ENCODE measurements around the gene PTPN18. TPM values are rescaled to one million over a fixed set of nuclear protein-coding genes. Genes with fewer than 3 reads are reported as not detected.

Gene PTPN18
- total RNA-seq, 2 experiments from 2014 or later: 42.1 to 44.9 TPM

- intact Hi-C loops (cut with micrococcal nuclease): loop anchor here (5.0 kb wide), 2 partner anchors 357 to 722 kb away; partner anchors contain the start of genes FAM168B and GPR148
- Mint-ChIP-seq H3K4me3 (peak overlapping the region; percentile 87), H3K9me3 (no peaks in the 10 kb centered on the region), H3K27me3 (no peaks in the 10 kb centered on the region), H3K27ac (peak overlapping the region; percentile 98), H3K4me1 (ENCODE audit: low read depth) (peaks cover 38% of the 10 kb centered on the region), H3K36me3 (peaks cover 41% of the 10 kb centered on the region)
- DNase-seq: peak; percentile 74
- CTCF ChIA-PET: interaction anchor here (0.7 to 1.4 kb wide), 3 partner anchors 28 to 189 kb away, joined by 3 to 15 read pairs (median 4); partner anchors contain the start of genes IMP4 and SMPD4
- POLR2A ChIA-PET: interaction anchor here (1.3 to 3.1 kb wide), 4 partner anchors 10 to 189 kb away, joined by 3 to 32 read pairs (median 4); partner anchors contain the start of genes IMP4, PTPN18 and SMPD4
Observed at GRCh38 chr2:130370490-130370889, 14.6 kb downstream of the PTPN18 start.

DNA sequence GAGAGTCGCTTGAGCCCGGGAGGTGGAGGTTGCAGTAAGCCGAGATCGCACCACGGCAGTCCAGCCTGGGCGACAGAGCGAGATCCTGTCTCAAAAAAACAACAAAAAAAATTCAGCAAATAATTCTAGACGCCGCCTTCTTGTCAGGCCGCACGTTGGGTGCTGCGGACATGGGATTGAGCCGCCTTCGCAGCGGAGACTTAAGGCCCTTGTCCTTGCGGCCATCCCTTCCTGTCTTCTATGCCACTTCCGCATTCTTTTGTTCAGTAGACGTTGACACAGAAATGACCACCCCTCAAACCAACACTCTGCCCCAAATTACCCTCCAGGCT lies 15.8 kb downstream of the PTPN18 start:
- H3K9me3 Mint-ChIP-seq: no peaks in the 10 kb centered on the region
- H3K36me3 Mint-ChIP-seq: peaks cover 49% of the 10 kb centered on the region
- CTCF ChIA-PET: interaction anchor here (0.8 to 1.4 kb wide), 2 partner anchors 29 to 36 kb away, joined by 3 to 15 read pairs; partner anchors contain the start of gene IMP4
- peak overlapping the region; percentile 87 for H3K4me3 Mint-ChIP-seq
- H3K27ac Mint-ChIP-seq: peak overlapping the region; percentile 98
- H3K4me1 Mint-ChIP-seq (ENCODE audit: low read depth): peaks cover 50% of the 10 kb centered on the region
- no peaks in the 10 kb centered on the region for H3K27me3 Mint-ChIP-seq
- intact Hi-C loops (cut with micrococcal nuclease): loop anchor here (1.0 to 5.0 kb wide), 6 partner anchors 15 to 721 kb away; partner anchors contain the start of genes FAM168B, GPR148, IMP4 and MZT2B
- POLR2A ChIA-PET: interaction anchor here (1.3 to 3.1 kb wide), 3 partner anchors 8 to 29 kb away, joined by 3 to 32 read pairs (median 6); partner anchors contain the start of genes IMP4 and PTPN18
- DNase-seq: no peak

DNA sequence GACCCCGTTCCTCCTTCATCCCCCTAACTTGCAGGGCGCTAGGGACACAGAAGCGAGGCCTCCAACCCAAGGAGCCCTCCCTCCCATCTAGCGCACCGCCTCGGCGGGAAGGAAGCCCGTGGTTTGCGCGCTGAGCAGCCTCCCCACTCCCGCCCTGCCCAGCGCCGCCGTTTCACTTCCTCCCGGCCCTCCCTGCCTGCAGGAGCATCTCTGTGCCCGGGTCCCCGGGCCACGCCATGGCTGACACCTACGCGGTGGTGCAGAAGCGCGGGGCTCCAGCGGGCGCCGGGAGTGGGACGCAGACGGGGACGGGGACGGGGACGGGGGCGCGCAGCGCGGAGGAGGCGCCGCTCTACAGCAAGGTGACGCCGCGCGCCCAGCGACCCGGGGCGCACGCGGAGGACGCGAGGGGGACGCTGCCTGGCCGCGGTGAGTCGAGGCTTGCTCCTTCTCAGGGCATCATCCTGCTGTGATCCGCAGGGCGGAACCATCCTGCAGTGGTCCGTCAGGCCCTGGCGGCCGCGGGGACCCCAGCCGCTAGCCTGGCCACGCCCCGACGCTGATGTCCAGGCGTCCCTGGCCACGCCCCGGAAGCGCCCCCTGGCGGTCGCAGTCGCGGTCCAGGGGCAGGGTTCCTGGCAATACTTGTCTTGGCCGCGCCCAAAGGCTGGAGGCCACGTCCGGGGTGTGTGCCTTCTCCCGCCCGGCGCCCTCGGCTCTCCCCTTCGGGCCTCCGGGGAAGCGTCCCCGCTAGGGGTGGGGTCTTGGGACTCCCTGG lies 16.4 kb downstream of the PTPN18 start:
- intact Hi-C loops (cut with micrococcal nuclease): loop anchor here (1.0 to 5.0 kb wide), 4 partner anchors 19 to 720 kb away; partner anchors contain the start of genes FAM168B, GPR148 and MZT2B
- Mint-ChIP-seq H3K27me3 (no peaks in the 10 kb centered on the region), H3K4me3 (peak overlapping the region; percentile 87), H3K9me3 (no peaks in the 10 kb centered on the region), H3K36me3 (peaks cover 49% of the 10 kb centered on the region), H3K4me1 (ENCODE audit: low read depth) (peaks cover 56% of the 10 kb centered on the region), H3K27ac (peak overlapping the region; percentile 98)
- POLR2A ChIA-PET: interaction anchor here (1.3 to 3.1 kb wide), 4 partner anchors 9 to 30 kb away, joined by 4 to 32 read pairs (median 14); partner anchors contain the start of gene IMP4
- CTCF ChIA-PET: interaction anchor here (0.8 to 1.9 kb wide), 10 partner anchors 10 to 39 kb away, joined by 3 to 15 read pairs (median 8); partner anchors contain the start of genes IMP4 and PTPN18
- DNase-seq: peak; percentile 82

GRCh38 chr2:130372833-130373807 lies 17.3 kb downstream of the PTPN18 start:
- ChIA-PET POLR2A (interaction anchor here (1.3 to 1.6 kb wide), 3 partner anchors 8 to 31 kb away, joined by 4 to 22 read pairs (median 5); partner anchors contain the start of gene IMP4), CTCF (interaction anchor here (0.7 to 1.9 kb wide), 11 partner anchors 11 to 424 kb away, joined by 3 to 11 read pairs (median 6); partner anchors contain the start of genes IMP4 and PTPN18)
- intact Hi-C loops (cut with micrococcal nuclease): loop anchor here (1.0 to 5.0 kb wide), 4 partner anchors 18 to 719 kb away; partner anchors contain the start of genes FAM168B, GPR148 and MZT2B
- DNase-seq: no peak
- Mint-ChIP-seq H3K4me1 (ENCODE audit: low read depth) (peaks cover 63% of the 10 kb centered on the region), H3K36me3 (peaks cover 49% of the 10 kb centered on the region), H3K27me3 (no peaks in the 10 kb centered on the region), H3K4me3 (peak overlapping the region; percentile 87), H3K27ac (peak overlapping the region; percentile 98), H3K9me3 (no peaks in the 10 kb centered on the region)

- Mint-ChIP-seq H3K36me3 (peaks cover 49% of the 10 kb centered on the region), H3K4me1 (ENCODE audit: low read depth) (peaks cover 69% of the 10 kb centered on the region), H3K27ac (peak overlapping the region; percentile 98), H3K9me3 (no peaks in the 10 kb centered on the region), H3K4me3 (peak overlapping the region; percentile 87), H3K27me3 (no peaks in the 10 kb centered on the region)
- POLR2A ChIA-PET: interaction anchor here (1.6 kb wide), 1 partner anchor 32 kb away, joined by 22 read pairs; the partner anchor contains the start of gene IMP4
- CTCF ChIA-PET: interaction anchor here (1.0 to 1.9 kb wide), 7 partner anchors 11 to 424 kb away, joined by 3 to 11 read pairs (median 8); partner anchors contain the start of genes IMP4 and PTPN18
- DNase-seq: no peak
- intact Hi-C loops (cut with micrococcal nuclease): loop anchor here (5.0 kb wide), 2 partner anchors 353 to 718 kb away; partner anchors contain the start of genes FAM168B and GPR148
Observed at GRCh38 chr2:130373808-130374365, 18.0 kb downstream of the PTPN18 start.

DNA sequence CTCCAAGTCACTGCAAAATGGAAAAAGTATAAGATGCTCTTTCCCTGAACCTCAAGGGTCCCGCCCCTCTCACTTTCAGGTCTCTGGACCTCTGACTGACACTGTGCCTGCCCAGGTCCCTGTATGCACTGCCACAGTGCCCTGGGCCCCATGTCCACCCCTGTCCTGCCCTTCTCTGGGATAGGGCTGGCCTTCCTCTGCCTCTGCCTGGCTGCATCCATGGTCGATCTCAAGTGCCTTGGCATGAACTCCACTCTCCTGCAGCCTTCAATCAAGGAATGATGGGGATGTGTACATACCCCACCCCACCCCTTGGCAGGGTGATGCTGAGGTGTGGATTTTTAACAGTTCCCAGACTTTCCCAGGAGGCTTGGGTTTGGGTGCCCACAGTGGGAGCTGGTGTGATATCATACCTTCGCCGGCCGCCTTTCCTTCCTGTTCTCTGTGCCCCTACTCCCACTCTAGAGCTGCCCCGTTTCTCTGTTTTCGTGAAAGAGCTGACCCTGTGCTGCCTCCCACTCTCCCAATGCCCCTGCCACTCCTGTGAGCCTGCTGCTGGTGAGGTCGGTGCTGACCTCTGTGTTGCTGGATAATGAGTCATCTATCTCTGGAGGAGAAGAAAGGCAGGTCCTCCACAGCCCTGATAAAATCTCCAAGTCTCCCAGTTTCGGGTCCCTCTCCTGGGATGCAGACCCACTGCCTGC lies 18.9 kb downstream of the PTPN18 start:
- Mint-ChIP-seq H3K27ac (no peak overlapping the region), H3K9me3 (no peaks in the 10 kb centered on the region), H3K27me3 (no peaks in the 10 kb centered on the region), H3K4me1 (ENCODE audit: low read depth) (peaks cover 75% of the 10 kb centered on the region), H3K4me3 (no peak overlapping the region), H3K36me3 (peaks cover 49% of the 10 kb centered on the region)
- intact Hi-C loops (cut with micrococcal nuclease): loop anchor here (5.0 kb wide), 2 partner anchors 353 to 718 kb away; partner anchors contain the start of genes FAM168B and GPR148
- POLR2A ChIA-PET: no interaction called here
- no peak for DNase-seq
- CTCF ChIA-PET: no interaction called here

DNA sequence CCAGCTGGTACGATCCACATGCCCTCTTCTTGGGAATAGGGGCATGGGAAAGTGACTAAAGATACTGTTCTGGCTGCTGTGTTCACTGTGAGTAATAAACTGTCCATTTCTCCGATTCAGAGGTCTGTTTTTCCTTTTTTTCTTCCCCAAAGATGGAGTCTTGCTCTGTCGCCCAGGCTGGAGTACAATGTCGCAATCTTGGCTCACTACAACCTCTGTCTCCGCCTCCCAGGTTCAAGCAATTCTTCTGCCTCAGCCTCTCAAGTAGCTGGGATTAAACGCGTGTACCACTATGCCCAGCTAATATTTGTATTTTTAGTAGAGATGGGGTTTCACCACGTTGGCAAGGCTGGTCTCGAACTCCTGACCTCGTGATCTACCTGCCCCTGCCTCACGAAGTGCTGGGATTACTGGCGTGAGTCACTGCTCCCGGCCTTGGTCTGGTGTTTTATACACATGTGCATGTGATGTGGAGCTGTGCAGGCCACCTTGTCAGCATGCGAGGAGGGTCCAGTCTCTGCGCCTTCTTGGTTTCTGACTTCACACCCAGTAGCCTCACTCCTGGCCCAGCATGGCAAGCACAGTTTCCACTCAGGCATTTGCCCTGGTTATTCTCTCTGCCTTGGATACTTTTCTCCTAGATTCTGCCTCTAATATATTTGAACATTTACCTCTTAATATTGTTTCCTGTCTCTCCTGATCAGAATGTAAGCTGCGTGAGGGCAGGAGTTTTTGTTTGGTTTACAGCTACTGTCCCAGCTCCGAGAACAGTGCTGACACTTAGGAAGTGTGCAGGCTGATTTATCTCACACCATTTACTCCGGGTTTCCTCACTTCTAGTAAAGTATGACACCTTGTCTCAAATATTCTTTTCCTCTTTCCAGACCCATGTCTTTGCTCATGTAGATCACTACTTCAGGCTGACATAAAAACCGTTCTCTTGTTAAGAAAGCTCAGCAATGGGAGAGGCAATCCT lies 19.7 kb downstream of the PTPN18 start:
- no peak overlapping the region for H3K4me3 Mint-ChIP-seq
- DNase-seq: no peak
- ChIA-PET CTCF (no interaction called here), POLR2A (no interaction called here)
- intact Hi-C loops (cut with micrococcal nuclease): no loop called here
- H3K27me3 Mint-ChIP-seq: no peaks in the 10 kb centered on the region
- no peaks in the 10 kb centered on the region for H3K9me3 Mint-ChIP-seq
- peaks cover 46% of the 10 kb centered on the region for H3K36me3 Mint-ChIP-seq
- peak overlapping the region; percentile 51 for H3K27ac Mint-ChIP-seq
- peaks cover 76% of the 10 kb centered on the region for H3K4me1 Mint-ChIP-seq (ENCODE audit: low read depth)

GRCh38 chr2:130376433-130377293 lies 20.8 kb downstream of the PTPN18 start:
- H3K36me3 Mint-ChIP-seq: peaks cover 36% of the 10 kb centered on the region
- H3K9me3 Mint-ChIP-seq: no peaks in the 10 kb centered on the region
- peaks cover 70% of the 10 kb centered on the region for H3K4me1 Mint-ChIP-seq (ENCODE audit: low read depth)
- no peak overlapping the region for H3K4me3 Mint-ChIP-seq
- intact Hi-C loops (cut with micrococcal nuclease): no loop called here
- H3K27me3 Mint-ChIP-seq: no peaks in the 10 kb centered on the region
- DNase-seq: no peak
- CTCF ChIA-PET: interaction anchor here (1.0 kb wide), 2 partner anchors 13 to 14 kb away, joined by 3 read pairs; no protein-coding TSS in a partner anchor
- peak overlapping the region; percentile 70 for H3K27ac Mint-ChIP-seq
- POLR2A ChIA-PET: interaction anchor here (2.1 kb wide), 1 partner anchor 35 kb away, joined by 10 read pairs; the partner anchor contains the start of gene IMP4

DNA sequence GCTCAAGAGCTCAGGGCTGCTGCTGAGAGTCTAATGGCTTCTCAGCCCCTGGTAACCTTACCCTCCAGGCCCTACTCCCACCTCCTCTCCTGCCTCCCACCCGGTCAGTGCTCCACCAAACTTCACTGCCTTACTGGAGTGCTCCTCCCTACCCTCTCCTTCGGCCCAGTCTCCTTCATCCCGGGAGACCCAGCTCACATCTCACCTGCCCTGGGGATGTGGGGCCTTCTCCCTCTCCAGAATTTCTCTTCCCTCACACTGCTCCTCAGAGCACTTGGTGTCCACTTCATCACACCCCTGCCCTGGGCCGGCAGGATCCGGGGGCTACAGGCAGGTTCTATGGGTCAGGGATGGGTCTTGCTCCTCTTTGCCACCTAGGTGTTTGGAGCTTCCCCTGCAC lies 21.6 kb downstream of the PTPN18 start:
- CTCF ChIA-PET: interaction anchor here (1.0 kb wide), 2 partner anchors 12 to 13 kb away, joined by 3 read pairs; no protein-coding TSS in a partner anchor
- intact Hi-C loops (cut with micrococcal nuclease): no loop called here
- Mint-ChIP-seq H3K9me3 (no peaks in the 10 kb centered on the region), H3K27me3 (no peaks in the 10 kb centered on the region), H3K4me1 (ENCODE audit: low read depth) (peaks cover 70% of the 10 kb centered on the region), H3K36me3 (peaks cover 35% of the 10 kb centered on the region), H3K27ac (peak overlapping the region; percentile 70), H3K4me3 (no peak overlapping the region)
- DNase-seq: no peak
- POLR2A ChIA-PET: interaction anchor here (0.7 to 2.1 kb wide), 2 partner anchors 15 to 35 kb away, joined by 5 to 10 read pairs; partner anchors contain the start of gene IMP4

Data from activated CD4-positive, alpha-beta memory T cell treated with anti-CD3 and anti-CD28 coated beads for 36 hours (primary cell).